Femur (tissue), 1 donor: ENCODE results near the gene SCRN1.
"Not testable (repeated sequence)": the region's sequence is repeated elsewhere in the genome, so short reads cannot be mapped to it uniquely, and the experiment has no call there.

Experiments used
- DNase-seq: peaks from one replicate; pipeline ENCODE4 v3.0.0-alpha.2; 2017

SCRN1 gene

DNA sequence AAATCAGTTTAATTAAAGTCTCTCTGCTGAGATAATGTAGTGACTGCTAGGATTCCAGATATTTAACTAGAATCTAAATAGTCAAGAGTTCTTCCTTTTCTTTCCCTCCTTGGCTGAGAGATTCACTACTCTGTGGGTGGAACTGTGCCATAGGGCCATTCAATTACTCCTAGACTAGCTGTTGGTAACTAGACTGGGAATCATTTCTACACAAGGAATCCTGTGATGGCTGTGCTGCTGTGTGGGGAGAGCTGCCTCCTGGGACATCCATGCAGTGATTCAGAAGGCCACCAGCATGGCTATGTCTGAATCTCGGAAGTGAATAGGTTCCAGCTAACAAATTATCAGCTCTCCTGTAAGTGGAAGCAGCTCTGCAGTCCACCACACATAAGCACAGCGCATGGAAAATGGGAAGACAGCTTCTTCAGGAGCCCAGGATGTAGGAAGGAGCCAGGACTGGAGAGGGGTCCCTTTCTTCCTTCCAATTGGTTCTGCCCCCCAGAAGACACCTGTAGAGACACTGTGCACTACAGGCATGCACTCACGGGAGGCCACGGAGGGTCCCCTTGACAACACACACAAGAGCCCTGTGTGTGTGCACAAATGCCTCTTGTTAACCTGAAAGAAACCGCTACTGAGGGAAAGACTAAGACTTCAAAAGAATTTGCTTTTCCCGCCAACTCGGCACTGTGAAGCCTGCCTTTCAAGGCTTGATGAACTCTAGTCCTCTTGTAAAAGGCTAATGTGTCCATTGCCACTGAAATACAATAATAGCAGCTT is 66.5 kb downstream of the SCRN1 start:
- no peak for DNase-seq

- DNase-seq: peak; percentile 71
These were observed 68.1 kb downstream of the SCRN1 start for GRCh38 chr7:29921404-29922010.

- DNase-seq: no peak
These were observed 69.1 kb downstream of the SCRN1 start for GRCh38 chr7:29920491-29920890.

GRCh38 chr7:29919790-29920189 is 69.8 kb downstream of the SCRN1 start:
- no peak for DNase-seq

DNA sequence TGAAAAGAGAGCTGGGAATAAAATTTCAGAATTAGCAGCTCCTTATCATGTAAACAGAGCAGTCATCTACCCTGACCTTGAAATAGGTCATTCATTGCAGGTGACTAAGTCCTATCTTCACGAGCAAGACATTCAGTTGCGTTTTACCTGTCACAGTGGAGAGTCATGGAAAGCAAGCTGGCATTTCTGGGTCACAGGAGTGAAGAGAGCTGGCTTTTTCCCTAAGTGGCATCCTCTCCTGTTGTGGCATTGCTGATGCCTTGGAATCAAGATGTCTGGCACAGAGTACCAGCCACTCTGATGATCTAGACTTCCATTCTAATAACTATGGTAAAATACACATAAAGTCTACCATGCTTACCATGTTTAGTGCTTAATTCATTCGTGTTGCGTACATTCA is 70.8 kb downstream of the SCRN1 start:
- no peak for DNase-seq

- no peak for DNase-seq
These were observed 72.0 kb downstream of the SCRN1 start for GRCh38 chr7:29917641-29918040.

DNA sequence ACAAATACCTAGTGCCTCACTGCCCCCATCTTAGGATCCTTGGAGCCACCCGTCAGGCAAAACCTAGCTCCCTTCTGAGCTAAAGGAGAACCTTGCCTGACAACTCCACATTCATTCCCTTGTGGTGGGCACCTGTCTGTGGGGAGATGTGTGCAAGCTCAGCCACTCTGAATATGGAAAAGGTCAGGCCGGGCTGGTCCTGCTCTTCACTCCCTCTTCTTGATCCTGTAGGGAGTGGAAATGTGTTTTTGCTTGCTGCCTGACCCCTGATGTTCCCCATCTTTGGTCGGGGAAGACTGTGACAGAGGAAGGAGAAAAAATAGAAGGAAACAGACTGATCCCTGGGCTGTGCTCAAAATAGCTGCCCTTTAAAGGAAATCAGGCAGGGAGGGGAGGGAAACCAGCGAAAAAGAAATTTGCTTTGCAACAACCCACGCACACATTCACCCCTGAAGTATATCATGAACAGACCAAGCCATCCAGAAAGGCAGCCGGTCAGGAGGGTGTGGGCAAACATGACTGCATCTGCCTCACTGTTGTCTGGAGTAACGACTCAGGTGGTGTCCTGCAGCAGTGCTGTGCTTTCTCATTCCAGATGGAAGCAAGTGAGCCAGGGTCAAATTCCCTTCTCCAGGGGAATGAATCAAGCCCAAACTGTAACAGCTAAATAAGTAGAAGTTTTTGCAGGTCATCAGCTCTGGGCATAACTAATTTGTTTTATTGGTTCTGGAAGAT is 74.0 kb downstream of the SCRN1 start:
- DNase-seq: no peak

DNA sequence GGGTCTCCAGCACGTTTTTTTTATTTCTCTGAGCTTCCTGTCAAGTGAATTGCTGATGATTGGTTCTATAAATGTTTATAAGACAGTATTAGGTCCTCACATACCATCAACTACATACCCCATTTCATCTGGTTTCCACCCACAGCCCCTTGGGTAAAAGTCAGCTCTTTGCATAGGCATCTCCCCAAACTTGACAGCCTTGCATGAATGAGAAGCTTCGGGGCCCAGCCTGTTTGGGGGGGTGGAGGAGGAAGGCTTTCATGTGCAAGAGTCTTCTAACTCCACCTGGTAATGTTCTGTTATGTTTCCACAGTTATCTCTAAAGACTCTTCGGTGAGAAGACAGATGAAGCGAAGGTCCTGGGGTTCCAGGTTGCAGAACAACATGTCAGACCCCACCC is 75.4 kb downstream of the SCRN1 start:
- no peak for DNase-seq

GRCh38 chr7:29906200-29907022 is 83.2 kb downstream of the SCRN1 start:
- no peak for DNase-seq

DNA sequence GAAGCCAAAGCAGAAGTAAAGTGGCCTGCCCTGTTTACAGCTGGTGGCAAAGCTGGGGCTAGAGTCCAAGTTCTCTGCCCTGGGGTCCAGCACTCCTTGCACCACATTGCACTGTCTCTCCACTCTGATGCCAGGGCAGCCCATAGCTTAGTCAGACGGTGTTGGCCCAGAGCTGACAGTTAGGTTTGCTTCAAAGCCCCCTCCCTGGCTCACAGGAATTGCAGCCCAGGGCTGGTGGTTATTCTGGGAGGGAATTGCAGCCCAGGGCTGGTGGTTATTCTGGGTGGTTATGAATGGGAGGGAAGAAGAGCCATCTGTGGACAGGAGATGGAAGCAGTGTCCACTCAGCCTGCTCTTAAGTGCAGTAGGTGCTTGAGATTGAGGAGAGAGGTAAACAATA is 88.9 kb downstream of the SCRN1 start:
- DNase-seq: no peak

DNA sequence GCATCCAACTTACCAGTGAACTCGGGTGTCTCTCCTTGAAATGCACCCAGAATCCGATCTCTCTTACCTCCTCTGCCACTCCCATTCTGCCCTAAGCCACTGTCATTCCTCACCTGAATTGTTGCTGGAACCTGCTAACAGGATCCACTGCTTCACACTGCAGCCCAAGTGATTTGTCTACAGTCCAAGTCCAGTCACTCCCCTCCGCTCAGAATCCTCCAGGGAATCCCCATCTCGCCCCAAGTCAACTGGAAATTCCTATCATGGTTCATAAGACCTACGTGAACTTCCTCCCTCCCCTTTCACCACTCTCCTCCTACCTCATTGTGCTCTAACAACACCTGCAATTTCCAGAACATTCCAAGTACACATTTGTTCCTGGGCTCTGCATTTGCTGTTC is 91.3 kb downstream of the SCRN1 start:
- no peak for DNase-seq

DNA sequence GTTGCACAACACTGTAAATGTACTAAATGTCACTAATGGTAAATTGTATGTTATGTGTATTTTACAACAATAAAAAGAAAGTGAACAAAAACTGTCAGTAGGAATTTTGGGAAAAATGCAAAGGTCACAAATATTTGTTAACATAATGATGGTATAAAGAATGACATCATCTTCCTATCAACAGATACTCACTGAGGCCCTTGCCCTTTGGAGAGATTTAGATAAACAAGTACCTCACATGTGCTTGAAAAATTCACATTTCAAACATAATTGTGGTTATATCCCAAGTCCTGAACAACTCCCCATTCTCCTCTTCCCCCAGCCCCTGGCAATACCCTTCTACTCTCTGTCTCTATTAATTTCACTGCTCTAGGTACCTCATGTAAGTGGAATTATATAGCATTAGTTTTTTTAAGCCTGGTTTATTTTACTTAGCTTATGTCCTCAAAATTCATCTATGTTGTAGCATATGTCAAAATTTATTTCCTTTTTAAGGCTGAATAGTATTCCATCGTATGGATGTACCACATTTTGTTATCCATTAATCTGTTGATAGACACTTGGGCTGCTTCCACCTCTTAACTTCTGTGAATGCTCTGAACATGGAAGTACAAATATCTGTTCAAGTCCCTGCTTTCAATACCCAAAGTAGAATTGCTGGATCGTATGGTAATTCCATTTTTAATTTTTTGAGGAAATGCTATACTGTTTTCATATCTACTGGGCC is 92.8 kb downstream of the SCRN1 start:
- no peak for DNase-seq

DNA sequence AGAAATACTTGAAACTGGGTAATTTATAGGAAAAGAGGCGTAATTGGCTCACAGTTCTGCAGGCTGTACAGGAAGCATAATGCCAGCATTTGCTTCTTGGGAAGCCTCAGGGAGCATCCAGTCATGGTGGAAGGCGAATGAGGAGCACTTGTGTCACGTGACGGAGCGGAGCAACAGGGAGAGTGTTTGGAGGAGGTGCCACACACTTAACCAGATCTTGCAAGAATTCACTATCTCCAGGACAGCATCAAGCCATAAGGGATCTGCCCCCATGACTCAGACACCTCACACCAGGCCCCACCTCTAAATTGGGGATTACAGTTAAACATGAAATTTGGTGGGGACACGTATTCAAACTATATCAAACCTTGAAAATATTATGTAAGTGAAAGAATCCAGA is 94.0 kb downstream of the SCRN1 start:
- DNase-seq: no peak

DNA sequence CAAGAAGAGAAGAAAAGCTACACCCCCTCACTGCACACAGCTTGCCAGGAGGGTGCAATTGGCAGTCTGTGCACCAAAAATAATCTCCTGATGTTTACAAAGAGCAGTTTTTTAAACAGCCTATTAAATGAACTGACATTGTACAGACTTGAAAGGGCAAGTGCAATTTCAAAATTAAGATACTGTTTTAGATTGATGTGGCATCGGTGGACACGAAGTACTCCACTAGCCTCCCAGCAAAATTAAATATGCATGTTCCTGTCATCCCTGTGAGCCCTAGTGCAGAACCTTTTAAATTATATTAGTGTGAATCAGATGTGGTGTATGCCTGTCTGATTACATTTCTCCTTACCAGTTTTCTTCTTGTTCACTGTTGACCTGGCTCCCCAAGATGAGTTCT is 95.3 kb downstream of the SCRN1 start:
- no peak for DNase-seq

DNA sequence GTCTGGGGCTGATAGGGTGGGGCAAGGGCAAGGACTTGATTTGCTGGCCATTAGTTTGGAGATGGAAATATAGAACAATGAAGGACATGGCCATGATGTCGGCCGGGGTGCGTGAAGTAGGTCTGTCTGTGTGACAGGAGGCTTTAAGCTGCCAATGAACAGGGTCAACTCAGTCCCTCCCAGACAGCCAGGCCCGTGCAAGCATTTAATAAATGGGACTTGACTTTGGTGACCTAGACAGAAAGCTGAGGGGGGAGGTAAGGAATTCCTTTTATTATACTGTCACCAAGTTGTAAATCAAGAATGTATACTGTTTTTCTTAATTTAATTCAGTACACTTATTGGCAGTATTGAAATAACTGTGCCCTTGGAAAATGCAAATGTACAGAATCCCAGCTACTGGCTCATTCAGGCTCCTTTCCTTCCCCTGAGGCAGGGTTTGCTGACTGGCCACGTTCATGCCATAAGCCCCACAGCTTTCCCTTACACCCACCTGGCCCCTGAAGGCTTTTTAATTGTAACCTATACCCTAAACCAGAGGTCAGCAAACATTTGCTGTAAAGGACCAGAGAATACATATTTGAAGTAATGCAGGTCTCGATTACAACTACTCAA is 96.1 kb downstream of the SCRN1 start:
- no peak for DNase-seq

- no peak for DNase-seq
These were observed 97.4 kb downstream of the SCRN1 start for GRCh38 chr7:29892231-29892630.

DNA sequence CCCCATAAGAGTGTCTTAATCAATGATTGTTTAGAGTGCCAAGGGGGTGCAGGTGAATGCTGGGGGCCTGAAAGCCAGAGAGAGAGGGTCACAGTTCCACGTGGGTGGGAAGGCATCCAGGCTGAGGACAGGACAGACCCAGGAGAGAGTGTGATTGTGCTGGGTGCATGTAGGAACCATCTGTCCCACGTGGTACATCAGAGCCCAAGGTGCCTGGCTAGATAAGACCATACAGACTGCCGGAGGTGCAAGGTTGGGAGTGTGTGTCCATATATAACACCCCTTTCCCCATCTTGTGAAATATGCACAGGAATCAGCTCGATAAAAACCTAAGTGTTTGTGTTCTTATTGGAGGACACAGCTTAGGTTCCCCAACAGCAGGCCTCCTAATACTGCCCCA is 97.8 kb downstream of the SCRN1 start:
- no peak for DNase-seq

GRCh38 chr7:29890786-29891185 is 98.8 kb downstream of the SCRN1 start:
- not testable (repeated sequence) for DNase-seq

DNA sequence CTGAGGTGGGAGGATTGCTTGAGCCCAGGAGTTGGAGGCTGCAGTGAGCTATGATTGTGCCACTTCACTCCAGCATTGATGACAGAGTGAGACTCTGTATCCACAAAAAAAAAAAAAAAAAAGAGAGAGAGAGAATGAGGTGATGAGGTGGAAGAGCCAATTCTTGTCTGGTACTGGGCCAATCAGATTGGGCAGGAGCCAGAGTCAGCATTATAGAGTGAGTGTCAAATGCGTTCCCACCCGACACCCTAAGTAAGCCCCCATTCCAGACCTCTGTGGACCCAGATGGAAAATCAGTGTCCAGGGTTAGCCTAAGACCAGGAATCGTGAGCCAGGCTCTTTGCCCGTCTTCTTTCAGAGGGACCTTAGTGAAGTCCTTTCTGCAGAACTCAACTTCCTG is 99.3 kb downstream of the SCRN1 start:
- DNase-seq: no peak

DNA sequence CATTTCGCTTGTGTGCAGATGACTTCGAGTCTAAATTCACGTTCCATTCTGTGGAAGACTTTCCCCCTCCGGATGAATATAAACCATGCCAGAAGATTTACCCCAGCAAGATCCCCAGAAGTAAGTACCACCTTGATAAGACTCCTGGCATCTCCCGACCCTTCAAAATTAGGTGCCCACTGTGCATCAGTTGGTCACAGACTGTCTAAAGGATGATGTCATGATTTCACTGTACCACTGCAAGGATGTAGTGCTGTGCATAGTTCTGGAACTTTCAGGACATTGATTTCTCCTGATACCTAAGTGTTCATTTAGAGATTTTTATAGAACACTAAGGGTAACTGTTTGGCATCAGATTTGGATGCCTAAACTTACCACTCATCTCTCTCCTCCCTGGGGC is 100.3 kb downstream of the SCRN1 start:
- no peak for DNase-seq

GRCh38 chr7:29888006-29888405 is 101.6 kb downstream of the SCRN1 start:
- no peak for DNase-seq

DNA sequence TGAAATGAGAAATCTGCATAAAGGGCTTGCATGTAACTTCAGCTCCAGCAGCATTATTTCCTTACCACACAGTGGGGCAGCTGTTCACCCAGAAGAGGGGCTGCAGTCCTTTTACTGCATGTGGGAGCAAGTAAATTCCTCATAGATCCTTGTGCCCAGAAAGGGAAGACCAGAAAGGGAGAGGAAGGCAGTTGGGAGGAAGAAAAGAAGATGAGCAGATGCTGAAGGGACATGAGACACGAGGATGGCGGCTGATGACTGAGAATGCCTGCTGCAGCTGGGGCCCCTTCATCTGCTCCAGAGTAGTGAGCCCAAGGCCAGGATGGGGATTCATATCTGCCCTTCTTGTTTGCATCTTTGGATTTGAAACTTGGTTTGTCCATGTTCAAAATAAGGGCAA is 102.8 kb downstream of the SCRN1 start:
- no peak for DNase-seq
